COR-L47 (cell line): Measurements from ENCODE around the gene UBFD1.
"Not testable (repeated sequence)": the region's sequence is repeated elsewhere in the genome, so short reads cannot be mapped to it uniquely, and the experiment has no call there.

Source experiments
- DNase-seq: peaks from one replicate; lab custom pipeline; 2025; lab: John Stamatoyannopoulos, UW

UBFD1 gene

GRCh38 chr16:23527961-23528643, 29.4 kb upstream of the UBFD1 start:
- no peak for DNase-seq

GRCh38 chr16:23528644-23529310, 28.8 kb upstream of the UBFD1 start:
- no peak for DNase-seq

GRCh38 chr16:23530062-23530461, 27.5 kb upstream of the UBFD1 start:
- DNase-seq, result no peak

- DNase-seq, result no peak
Observed at GRCh38 chr16:23532448-23532847, 25.1 kb upstream of the UBFD1 start.

- no peak for DNase-seq
Observed at GRCh38 chr16:23534868-23535860, 22.4 kb upstream of the UBFD1 start.

GRCh38 chr16:23535901-23536300, 21.6 kb upstream of the UBFD1 start:
- DNase-seq, result no peak

GRCh38 chr16:23537390-23537789, 20.1 kb upstream of the UBFD1 start:
- DNase-seq, result no peak

GRCh38 chr16:23538919-23539278, 18.6 kb upstream of the UBFD1 start:
- no peak for DNase-seq

GRCh38 chr16:23539984-23540816, 17.3 kb upstream of the UBFD1 start:
- DNase-seq, result no peak

- DNase-seq, result not testable (repeated sequence)
Observed at GRCh38 chr16:23540817-23541178, 16.7 kb upstream of the UBFD1 start.

GRCh38 chr16:23544436-23544835, 13.1 kb upstream of the UBFD1 start:
- DNase-seq, result no peak

- DNase-seq, result no peak
Observed at GRCh38 chr16:23549938-23550337, 7.6 kb upstream of the UBFD1 start.

- no peak for DNase-seq
Observed at GRCh38 chr16:23552161-23552560, 5.4 kb upstream of the UBFD1 start.

GRCh38 chr16:23554536-23554935, 3.0 kb upstream of the UBFD1 start:
- DNase-seq, result no peak

GRCh38 chr16:23557779-23558702, 514 bp downstream of the UBFD1 start:
- DNase-seq, result no peak

GRCh38 chr16:23561586-23561985, 4.1 kb downstream of the UBFD1 start:
- DNase-seq, result no peak

- DNase-seq, result no peak
Observed at GRCh38 chr16:23562505-23562904, 5.0 kb downstream of the UBFD1 start.

GRCh38 chr16:23563186-23563585, 5.7 kb downstream of the UBFD1 start:
- DNase-seq, result no peak

- DNase-seq, result no peak
Observed at GRCh38 chr16:23564575-23565363, 7.2 kb downstream of the UBFD1 start.

- DNase-seq, result no peak
Observed at GRCh38 chr16:23566724-23567123, 9.2 kb downstream of the UBFD1 start.
